ENCODE results near the gene NUMA1. TPM values are rescaled to one million over a fixed set of nuclear protein-coding genes. Genes with fewer than 3 reads are reported as not detected.
A peak's percentile ranks its signal among the peaks of the same experiment; 100 is the strongest.

The NUMA1 gene
- total and polyA plus RNA-seq, 2 of the 13 experiments (the other 11 are each of a cell fraction or from before 2014, with no cell fraction given): 57.3 to 60.2 TPM

DNA sequence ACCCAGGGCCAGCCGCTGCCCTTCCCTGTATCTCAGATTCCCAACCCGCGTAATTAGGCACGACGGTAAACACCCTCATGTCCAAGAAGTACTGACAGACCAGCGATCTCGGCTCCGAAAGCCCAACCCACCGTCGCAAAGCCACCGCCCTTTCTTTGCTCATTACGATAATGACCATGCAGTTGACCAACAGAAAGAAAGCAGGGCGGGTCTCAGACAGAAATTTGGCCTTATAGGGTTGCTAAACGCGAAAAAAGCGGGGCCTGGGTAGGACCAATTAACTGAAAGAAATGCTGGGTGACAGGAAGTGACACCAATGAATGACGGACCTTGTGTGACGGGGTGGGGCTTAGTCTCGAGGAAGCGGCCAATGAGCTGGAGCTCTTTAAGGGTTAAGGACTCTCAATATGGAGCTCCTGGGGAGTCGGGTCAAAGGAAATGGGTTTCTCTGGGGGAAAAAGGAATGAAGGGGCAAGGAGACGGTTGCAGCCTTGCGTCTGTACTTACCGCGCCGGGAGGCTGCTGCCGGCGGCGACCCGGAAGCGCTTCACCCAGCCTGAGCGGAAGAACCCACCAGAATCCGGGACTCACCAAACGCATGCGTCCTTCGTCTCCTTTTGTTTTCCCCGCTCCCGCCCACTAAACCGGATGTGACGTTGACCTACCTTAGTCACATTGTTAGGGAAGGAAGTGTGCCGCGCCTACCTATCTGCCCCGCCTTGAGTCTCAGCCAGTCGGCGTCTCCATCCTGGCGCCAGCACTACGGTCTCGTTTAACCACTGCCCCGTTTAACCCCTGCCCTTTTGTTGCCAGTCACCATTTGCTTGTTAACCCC lies 32.0 kb upstream of the NUMA1 start, which contains the start of gene ANAPC15 (continued):
- 0 out of 2 replicates have a peak, but pooled peaks have one; percentile 10 for TF ChIP-seq ZNF292 (CRISPR knock-in tag; IDR thresholded peaks at IDR 0.05; ENCODE audit: borderline replicate concordance, low read depth)
- peak; percentile 65; the same call in 1 of the 2 replicates for TF ChIP-seq SIN3A (IDR thresholded peaks at IDR 0.05; ENCODE audit: borderline replicate concordance, low read depth, low read length)
- peak; percentile 60; the same call in 1 of the 2 replicates for TF ChIP-seq ZNF709 (CRISPR knock-in tag; IDR thresholded peaks at IDR 0.05)
- peak; percentile 24; the same call in 1 of the 2 replicates for TF ChIP-seq ZNF362 (CRISPR knock-in tag; IDR thresholded peaks at IDR 0.05; ENCODE audit: borderline replicate concordance)
- no peak for TF ChIP-seq ZNF589 (CRISPR knock-in tag; conservative IDR thresholded peaks at IDR 0.05)
- 0 out of 2 replicates have a peak, but pooled peaks have one; percentile 42 for TF ChIP-seq NCOA2 (CRISPR knock-in tag; IDR thresholded peaks at IDR 0.05)
- TF ChIP-seq SMYD3 (CRISPR knock-in tag; IDR thresholded peaks at IDR 0.05): no peak
- TF ChIP-seq, protein P1, sequence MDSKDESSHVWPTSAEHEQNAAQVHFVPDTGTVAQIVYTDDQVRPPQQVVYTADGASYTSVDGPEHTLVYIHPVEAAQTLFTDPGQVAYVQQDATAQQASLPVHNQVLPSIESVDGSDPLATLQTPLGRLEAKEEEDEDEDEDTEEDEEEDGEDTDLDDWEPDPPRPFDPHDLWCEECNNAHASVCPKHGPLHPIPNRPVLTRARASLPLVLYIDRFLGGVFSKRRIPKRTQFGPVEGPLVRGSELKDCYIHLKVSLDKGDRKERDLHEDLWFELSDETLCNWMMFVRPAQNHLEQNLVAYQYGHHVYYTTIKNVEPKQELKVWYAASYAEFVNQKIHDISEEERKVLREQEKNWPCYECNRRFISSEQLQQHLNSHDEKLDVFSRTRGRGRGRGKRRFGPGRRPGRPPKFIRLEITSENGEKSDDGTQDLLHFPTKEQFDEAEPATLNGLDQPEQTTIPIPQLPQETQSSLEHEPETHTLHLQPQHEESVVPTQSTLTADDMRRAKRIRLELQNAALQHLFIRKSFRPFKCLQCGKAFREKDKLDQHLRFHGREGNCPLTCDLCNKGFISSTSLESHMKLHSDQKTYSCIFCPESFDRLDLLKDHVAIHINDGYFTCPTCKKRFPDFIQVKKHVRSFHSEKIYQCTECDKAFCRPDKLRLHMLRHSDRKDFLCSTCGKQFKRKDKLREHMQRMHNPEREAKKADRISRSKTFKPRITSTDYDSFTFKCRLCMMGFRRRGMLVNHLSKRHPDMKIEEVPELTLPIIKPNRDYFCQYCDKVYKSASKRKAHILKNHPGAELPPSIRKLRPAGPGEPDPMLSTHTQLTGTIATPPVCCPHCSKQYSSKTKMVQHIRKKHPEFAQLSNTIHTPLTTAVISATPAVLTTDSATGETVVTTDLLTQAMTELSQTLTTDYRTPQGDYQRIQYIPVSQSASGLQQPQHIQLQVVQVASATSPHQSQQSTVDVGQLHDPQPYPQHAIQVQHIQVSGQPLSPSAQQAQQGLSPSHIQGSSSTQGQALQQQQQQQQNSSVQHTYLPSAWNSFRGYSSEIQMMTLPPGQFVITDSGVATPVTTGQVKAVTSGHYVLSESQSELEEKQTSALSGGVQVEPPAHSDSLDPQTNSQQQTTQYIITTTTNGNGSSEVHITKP (CRISPR knock-in tag; IDR thresholded peaks at IDR 0.05; ENCODE audit: low read depth): 0 out of 2 replicates have a peak, but pooled peaks have one; percentile 6
- peak; percentile 82 for TF ChIP-seq ELF1 (CRISPR knock-in tag; IDR thresholded peaks at IDR 0.05)
- peak; percentile 20; the same call in 1 of the 2 replicates for TF ChIP-seq TOE1 (CRISPR knock-in tag; IDR thresholded peaks at IDR 0.05)
- TF ChIP-seq ZNF780A (CRISPR knock-in tag; IDR thresholded peaks at IDR 0.05): no peak
- peak; percentile 55 for TF ChIP-seq ZNF781 (CRISPR knock-in tag; IDR thresholded peaks at IDR 0.05; ENCODE audit: borderline replicate concordance, not compliant biosample characterization)
- TF ChIP-seq REST (IDR thresholded peaks at IDR 0.05; ENCODE audit: borderline replicate concordance in 1 of 2, low read depth in 1 of 2, low read length in 2 of 2): peak in 1 of 2 experiments; percentile 47; a peak in 1 of 4 replicates
- TF ChIP-seq, protein P2, sequence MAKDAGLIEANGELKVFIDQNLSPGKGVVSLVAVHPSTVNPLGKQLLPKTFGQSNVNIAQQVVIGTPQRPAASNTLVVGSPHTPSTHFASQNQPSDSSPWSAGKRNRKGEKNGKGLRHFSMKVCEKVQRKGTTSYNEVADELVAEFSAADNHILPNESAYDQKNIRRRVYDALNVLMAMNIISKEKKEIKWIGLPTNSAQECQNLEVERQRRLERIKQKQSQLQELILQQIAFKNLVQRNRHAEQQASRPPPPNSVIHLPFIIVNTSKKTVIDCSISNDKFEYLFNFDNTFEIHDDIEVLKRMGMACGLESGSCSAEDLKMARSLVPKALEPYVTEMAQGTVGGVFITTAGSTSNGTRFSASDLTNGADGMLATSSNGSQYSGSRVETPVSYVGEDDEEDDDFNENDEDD (CRISPR knock-in tag; IDR thresholded peaks at IDR 0.05; ENCODE audit: borderline replicate concordance): peak; percentile 86
- TF ChIP-seq NFYB (CRISPR knock-in tag; IDR thresholded peaks at IDR 0.05): peak; percentile 88
- 0 out of 2 replicates have a peak, but pooled peaks have one; percentile 20 for TF ChIP-seq ZNF124 (CRISPR knock-in tag; IDR thresholded peaks at IDR 0.05)
